ENCODE measurements around the gene TMEM185A.
"Not testable (repeated sequence)": the region's sequence is repeated elsewhere in the genome, so short reads cannot be mapped to it uniquely, and the experiment has no call there.

The TMEM185A gene

GRCh38 chrX:149550454-149550853 lies 81.1 kb downstream of the TMEM185A start:
- DNase-seq, result not testable (repeated sequence)

- not testable (repeated sequence) for DNase-seq
Measured at GRCh38 chrX:149549701-149550100, 81.9 kb downstream of the TMEM185A start, which contains the start of gene HSFX3. Gene HSFX3, minus strand, starts transcription at chrX:149549924. Its CDS starts 72 bp downstream, at chrX:149549852.

- not testable (repeated sequence) for DNase-seq
Measured at GRCh38 chrX:149547782-149548181, 83.8 kb downstream of the TMEM185A start.

GRCh38 chrX:149546962-149547361 lies 84.6 kb downstream of the TMEM185A start:
- not testable (repeated sequence) for DNase-seq

All from activated gamma-delta T cell (primary cell).